ENCODE measurements around the gene FBXO34. TPM values are rescaled to one million over a fixed set of nuclear protein-coding genes. Genes with fewer than 3 reads are reported as not detected.

Gene FBXO34
- total RNA-seq: 17.4 and 18.5 TPM in 2 replicates

GRCh38 chr14:55270832-55271571, at the start of gene FBXO34:
FBXO34 (plus strand) TSS chr14:55271421; CDS start chr14:55350391, 78,970 bp downstream.

Other genes with a start within 250 kb of the FBXO34 start
- 7.5 and 9.9 TPM in 2 replicates for gene WDHD1, start 244.3 kb upstream of the FBXO34 start, total RNA-seq
- gene SOCS4, start 244.2 kb upstream of the FBXO34 start, total RNA-seq: 6.9 and 7.4 TPM in 2 replicates
- gene MAPK1IP1L, start 219.8 kb upstream of the FBXO34 start, total RNA-seq: 75.0 and 76.7 TPM in 2 replicates
- 301 and 317 TPM in 2 replicates for gene LGALS3, start 142.2 kb upstream of the FBXO34 start, total RNA-seq
- 51.6 and 57.8 TPM in 2 replicates for gene DLGAP5, start 79.8 kb upstream of the FBXO34 start, total RNA-seq
- gene ATG14, start 140.4 kb downstream of the FBXO34 start, total RNA-seq: 9.2 and 12.8 TPM in 2 replicates
- not detected in 2 replicates for gene TBPL2, start 169.2 kb downstream of the FBXO34 start, total RNA-seq

All from myometrial cell (primary cell).